ENCODE results near the gene TPGS1.
A peak's percentile ranks its signal among the peaks of the same experiment; 100 is the strongest.

TPGS1 gene

DNA sequence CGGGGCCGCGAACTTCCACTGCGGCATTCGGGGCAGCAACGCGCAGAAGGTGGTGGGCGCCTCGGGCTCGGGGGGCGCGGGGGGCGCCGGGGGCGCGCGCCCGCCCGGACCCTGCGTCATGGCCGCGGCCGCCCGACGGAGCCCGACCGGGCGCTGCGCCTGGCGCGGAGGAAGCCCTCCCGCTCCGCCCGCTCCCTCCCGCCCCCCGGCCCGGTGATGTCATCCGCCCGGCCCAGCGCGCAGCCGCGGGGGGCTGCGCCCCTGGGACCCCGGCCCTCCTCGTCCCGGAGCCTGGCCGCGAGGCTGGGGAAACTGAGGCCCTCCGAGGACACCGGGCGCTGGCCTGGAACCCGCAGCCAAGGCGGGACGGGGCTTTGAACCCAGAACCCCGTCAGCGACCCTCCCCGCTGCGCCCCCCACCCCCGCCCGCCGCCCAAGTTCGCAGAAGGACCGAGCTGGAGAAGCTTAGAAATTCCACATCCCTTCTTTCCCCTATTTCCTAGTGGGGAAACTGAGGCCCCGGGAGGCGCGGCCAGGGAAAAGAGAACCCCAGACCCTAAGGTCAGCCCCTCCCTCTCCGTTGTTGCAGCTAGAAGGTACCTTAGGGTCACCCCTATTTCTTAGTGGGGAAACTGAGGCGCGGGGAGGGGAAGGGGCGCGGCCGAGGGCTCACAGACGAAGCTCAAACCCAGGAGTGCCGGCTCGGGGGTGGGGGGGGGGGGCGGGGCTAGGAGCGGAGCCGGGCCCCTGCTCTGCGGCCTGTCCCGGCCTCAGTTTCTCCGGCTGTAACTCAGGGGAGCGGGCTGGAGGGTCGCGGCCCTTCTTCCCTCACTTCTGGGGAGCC lies 46.2 kb upstream of the TPGS1 start, which contains the start of gene SHC2:
TSS of gene SHC2 (minus strand) at position 157 of the 844 bp plus-strand sequence. CDS start at position 120, 37 bp downstream.
- H3K9me3 ChIP-seq (ENCODE audit: severe bottlenecking) = no peaks in the 10 kb centered on the region
- H3K27ac ChIP-seq (ENCODE audit: poor library complexity, severe bottlenecking) = no peak within 1 kb of the TSS
- TF ChIP-seq, protein P1, sequence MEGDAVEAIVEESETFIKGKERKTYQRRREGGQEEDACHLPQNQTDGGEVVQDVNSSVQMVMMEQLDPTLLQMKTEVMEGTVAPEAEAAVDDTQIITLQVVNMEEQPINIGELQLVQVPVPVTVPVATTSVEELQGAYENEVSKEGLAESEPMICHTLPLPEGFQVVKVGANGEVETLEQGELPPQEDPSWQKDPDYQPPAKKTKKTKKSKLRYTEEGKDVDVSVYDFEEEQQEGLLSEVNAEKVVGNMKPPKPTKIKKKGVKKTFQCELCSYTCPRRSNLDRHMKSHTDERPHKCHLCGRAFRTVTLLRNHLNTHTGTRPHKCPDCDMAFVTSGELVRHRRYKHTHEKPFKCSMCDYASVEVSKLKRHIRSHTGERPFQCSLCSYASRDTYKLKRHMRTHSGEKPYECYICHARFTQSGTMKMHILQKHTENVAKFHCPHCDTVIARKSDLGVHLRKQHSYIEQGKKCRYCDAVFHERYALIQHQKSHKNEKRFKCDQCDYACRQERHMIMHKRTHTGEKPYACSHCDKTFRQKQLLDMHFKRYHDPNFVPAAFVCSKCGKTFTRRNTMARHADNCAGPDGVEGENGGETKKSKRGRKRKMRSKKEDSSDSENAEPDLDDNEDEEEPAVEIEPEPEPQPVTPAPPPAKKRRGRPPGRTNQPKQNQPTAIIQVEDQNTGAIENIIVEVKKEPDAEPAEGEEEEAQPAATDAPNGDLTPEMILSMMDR (IDR thresholded peaks at IDR 0.05; ENCODE audit: poor library complexity, severe bottlenecking) = no peak
- DNase-seq (ENCODE audit: low spot score) (no peak), ATAC-seq (ENCODE audit: low read depth) (no peak)
- peak within 1 kb of the TSS; percentile 36 for H3K4me3 ChIP-seq (ENCODE audit: severe bottlenecking)
- no peaks in the 10 kb centered on the region for H3K4me1 ChIP-seq (ENCODE audit: insufficient read depth, poor library complexity, severe bottlenecking)
- H3K36me3 ChIP-seq (ENCODE audit: low read depth) = no peaks in the 10 kb centered on the region
- peaks cover 14% of the 10 kb centered on the region for H3K27me3 ChIP-seq (ENCODE audit: insufficient read depth, poor library complexity, severe bottlenecking)

DNA sequence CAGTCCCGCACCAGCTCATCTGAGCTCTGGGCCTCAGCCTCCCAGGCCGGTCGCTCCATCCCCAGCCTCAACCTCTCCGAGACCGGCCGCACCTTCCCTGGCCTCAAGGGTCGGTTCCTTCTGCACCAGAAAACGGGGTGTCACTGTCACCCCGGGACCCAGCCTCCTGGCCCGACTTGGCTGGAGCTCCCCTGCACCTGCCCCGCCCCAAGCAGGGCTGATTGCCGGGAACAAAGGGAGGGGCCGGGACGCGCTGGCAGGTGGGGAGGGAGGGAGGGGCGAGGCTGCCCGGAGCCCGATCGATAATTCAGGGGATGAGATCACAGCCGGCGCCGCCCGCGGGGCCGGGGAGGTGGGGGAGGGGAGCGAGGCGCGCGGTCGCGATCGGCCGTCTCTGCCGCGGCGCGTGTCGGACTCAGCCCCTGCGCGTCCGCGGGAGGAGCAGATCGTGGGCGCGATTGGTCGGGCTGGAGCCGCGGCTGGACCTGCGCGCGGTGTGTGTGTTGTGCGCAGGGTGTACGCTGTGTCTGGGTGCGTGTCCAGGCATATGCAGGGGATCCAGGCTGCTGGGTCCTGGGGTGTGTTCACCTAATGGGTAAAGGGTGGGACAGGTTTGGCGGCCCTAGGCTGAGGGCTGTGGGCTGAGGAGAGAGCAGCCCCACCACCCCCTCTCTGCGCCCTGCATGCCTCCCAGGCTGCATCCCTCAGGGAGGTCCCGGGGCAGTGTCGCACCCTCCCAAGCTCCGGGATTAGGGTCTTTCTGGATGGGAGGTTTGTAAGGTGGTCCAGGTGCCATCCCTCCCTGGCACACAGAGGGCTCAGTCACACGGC lies 45.4 kb upstream of the TPGS1 start:
- TF ChIP-seq, protein P1 (IDR thresholded peaks at IDR 0.05; ENCODE audit: poor library complexity, severe bottlenecking) = no peak
- H3K27ac ChIP-seq (ENCODE audit: poor library complexity, severe bottlenecking) = no peak overlapping the region
- H3K4me3 ChIP-seq (ENCODE audit: severe bottlenecking) = no peak overlapping the region
- no peaks in the 10 kb centered on the region for H3K4me1 ChIP-seq (ENCODE audit: insufficient read depth, poor library complexity, severe bottlenecking)
- ATAC-seq (ENCODE audit: low read depth) (peak; percentile 39; the same call in 2 of the 3 replicates), DNase-seq (ENCODE audit: low spot score) (no peak)
- H3K27me3 ChIP-seq (ENCODE audit: insufficient read depth, poor library complexity, severe bottlenecking) = peaks cover 14% of the 10 kb centered on the region
- no peaks in the 10 kb centered on the region for H3K9me3 ChIP-seq (ENCODE audit: severe bottlenecking)
- no peaks in the 10 kb centered on the region for H3K36me3 ChIP-seq (ENCODE audit: low read depth)

DNA sequence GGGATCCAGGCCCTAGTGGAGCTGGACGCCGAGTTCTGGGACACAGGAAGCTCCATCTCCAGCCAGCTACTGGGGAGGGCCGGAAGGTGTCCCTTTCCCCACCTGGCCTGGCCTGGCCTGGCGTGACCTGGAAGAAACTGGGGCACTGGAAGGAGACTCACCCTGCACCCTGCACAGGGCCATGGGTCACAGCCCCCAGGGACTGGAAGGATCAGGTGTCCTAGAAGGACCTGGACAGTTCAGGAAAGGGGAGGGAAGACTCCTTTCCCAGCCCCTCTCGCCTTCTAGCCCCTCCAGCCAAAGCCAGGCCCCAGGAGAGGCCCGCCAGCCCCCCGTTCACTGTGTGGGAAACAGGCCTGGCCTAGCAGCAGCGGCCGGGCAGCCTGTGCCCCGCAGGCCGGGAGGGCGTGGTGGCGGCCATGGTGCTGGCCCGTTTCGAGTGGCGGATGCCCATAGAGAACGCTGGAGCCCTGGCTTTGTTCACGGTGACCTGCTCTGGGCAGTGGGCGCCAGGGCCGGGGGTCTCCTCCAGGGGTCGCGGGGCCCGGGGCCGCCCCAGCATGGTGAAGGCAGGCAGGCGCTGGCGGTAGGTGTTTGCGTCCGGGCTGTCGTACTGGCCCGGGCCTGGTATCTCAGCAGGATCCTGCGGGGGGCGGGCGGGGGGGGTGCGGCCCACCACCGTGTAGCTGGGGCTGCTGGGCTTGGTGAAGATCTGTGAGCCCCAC lies 43.7 kb upstream of the TPGS1 start:
- no peak for DNase-seq (ENCODE audit: low spot score)
- no peak overlapping the region for H3K27ac ChIP-seq (ENCODE audit: poor library complexity, severe bottlenecking)
- no peak overlapping the region for H3K4me3 ChIP-seq (ENCODE audit: severe bottlenecking)
- H3K4me1 ChIP-seq (ENCODE audit: insufficient read depth, poor library complexity, severe bottlenecking) = no peaks in the 10 kb centered on the region
- TF ChIP-seq, protein P1 (IDR thresholded peaks at IDR 0.05; ENCODE audit: poor library complexity, severe bottlenecking) = no peak
- peaks cover 14% of the 10 kb centered on the region for H3K27me3 ChIP-seq (ENCODE audit: insufficient read depth, poor library complexity, severe bottlenecking)
- no peaks in the 10 kb centered on the region for H3K36me3 ChIP-seq (ENCODE audit: low read depth)
- H3K9me3 ChIP-seq (ENCODE audit: severe bottlenecking) = no peaks in the 10 kb centered on the region
- no peak for ATAC-seq (ENCODE audit: low read depth)

DNA sequence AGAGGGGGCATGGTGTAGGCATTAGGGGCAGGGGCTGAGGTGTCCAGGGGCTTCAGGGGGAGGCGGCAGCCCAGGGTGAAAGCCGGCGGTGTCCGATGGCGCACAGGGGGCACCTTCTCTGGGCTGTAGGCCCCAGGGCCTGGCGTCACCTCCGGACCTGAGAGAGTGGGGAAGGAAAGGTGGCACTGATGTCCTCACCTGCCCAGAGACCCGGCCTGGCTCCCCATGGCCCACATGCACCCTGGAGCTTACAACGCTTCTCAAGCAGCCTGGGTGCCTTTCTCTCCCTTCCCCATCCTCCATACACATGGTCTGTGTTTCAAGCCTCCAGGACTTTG lies 43.1 kb upstream of the TPGS1 start:
- no peak for ATAC-seq (ENCODE audit: low read depth)
- H3K27me3 ChIP-seq (ENCODE audit: insufficient read depth, poor library complexity, severe bottlenecking) = peaks cover 14% of the 10 kb centered on the region
- H3K9me3 ChIP-seq (ENCODE audit: severe bottlenecking) = no peaks in the 10 kb centered on the region
- DNase-seq (ENCODE audit: low spot score) = no peak
- H3K27ac ChIP-seq (ENCODE audit: poor library complexity, severe bottlenecking) = no peak overlapping the region
- no peak overlapping the region for H3K4me3 ChIP-seq (ENCODE audit: severe bottlenecking)
- no peaks in the 10 kb centered on the region for H3K36me3 ChIP-seq (ENCODE audit: low read depth)
- H3K4me1 ChIP-seq (ENCODE audit: insufficient read depth, poor library complexity, severe bottlenecking) = no peaks in the 10 kb centered on the region
- TF ChIP-seq, protein P1 (IDR thresholded peaks at IDR 0.05; ENCODE audit: poor library complexity, severe bottlenecking) = no peak

Measured in RWPE2 (cell line).